Epithelial cell of prostate (primary cell): Measurements from ENCODE around the gene KIF6.

Source experiments
- DNase-seq: peaks from one replicate; pipeline ENCODE4 v3.0.0-alpha.2; 2011; ENCODE audit warnings: low read depth, low spot score
- H3K27ac ChIP-seq: fragments of 450-650 bp; 2 replicates; pipeline ENCODE4 v1.5.1; 2017; ENCODE audit warnings: mild to moderate bottlenecking

The KIF6 gene

GRCh38 chr6:39430871-39431523, 294.2 kb downstream of the KIF6 start:
- H3K27ac ChIP-seq = no peak overlapping the region
- DNase-seq = no peak

DNA sequence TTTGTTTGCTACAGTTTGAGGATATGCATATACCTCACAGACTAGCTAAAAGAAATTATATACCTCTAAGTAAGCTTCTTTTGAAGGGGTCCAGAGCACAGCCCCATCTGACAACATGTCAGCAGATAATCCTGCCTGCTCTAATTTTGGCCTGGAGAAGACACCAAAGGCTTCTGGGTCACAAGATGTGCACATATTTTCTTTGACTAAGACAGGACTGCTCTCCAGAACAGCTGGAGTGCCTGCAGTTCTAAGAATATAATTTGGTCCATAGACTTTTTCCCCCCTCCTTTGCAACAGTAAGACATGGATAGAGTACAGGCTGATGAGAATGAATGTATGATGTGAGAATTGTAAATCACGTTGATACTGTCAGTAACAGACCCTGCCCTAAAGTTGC, 294.8 kb downstream of the KIF6 start:
- no peak for DNase-seq
- no peak overlapping the region for H3K27ac ChIP-seq

- DNase-seq = no peak
- no peak overlapping the region for H3K27ac ChIP-seq
These were observed 296.4 kb downstream of the KIF6 start for GRCh38 chr6:39428816-39429215.

GRCh38 chr6:39428152-39428551, 297.1 kb downstream of the KIF6 start:
- DNase-seq = peak; percentile 64
- peak overlapping the region; percentile 7 for H3K27ac ChIP-seq

DNA sequence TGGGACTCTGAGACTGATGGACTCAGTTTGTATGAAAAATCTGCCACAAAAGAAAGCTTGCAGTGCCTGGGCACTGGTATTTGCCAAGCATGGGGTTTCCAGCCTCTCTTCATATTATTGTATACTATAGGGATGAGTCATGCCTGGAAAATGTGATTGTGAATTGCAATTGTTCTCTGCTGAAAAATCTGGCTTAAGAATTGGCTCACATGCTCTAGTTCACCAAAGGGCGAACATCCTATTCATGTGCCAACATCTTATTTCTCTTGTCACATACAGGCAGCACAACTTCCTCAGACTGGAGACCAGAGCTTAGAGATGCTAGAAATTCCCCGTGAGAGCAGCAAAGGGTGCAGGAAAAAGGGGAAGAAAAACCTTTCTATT, 299.1 kb downstream of the KIF6 start:
- DNase-seq = peak; percentile 43
- H3K27ac ChIP-seq = peak overlapping the region; percentile 58

DNA sequence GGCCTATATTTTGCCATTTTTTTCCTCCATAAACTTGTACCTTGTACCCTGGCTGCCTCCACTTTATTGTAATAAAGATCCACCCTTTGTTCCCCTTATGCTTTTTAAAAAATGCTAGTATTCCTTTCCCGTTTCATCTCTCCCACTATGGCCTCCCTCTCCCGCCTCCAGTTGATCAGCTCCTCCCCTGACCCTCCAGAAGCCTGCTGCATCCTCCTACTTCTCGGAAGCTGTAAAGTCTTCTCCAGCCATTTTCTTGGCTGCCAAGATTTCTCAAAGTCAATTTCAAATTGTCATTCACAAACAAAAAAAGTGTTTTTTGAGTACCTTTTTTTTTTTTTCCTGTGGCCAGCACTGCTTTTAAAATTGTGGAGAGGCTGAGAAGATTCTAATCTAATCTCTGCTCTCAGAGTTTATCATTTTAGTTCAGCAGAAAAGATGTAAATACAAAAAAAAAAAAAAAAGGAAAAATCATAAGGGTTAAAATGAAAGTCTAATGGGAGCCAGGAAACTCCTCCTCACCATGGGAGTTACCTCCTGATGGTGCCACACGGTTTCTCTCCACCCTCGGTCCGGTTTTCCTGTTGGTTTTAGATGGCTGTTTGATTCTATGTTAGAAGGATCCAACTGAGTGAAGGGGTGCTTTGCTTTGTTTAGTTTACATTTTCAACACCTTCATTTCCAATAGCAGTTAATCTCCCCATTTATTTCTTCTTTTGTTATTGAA, 299.7 kb downstream of the KIF6 start:
- peak overlapping the region; percentile 58 for H3K27ac ChIP-seq
- no peak for DNase-seq

GRCh38 chr6:39424831-39425230, 300.4 kb downstream of the KIF6 start:
- H3K27ac ChIP-seq = no peak overlapping the region
- no peak for DNase-seq

GRCh38 chr6:39422238-39422637, 303.0 kb downstream of the KIF6 start:
- H3K27ac ChIP-seq = no peak overlapping the region
- DNase-seq = no peak

DNA sequence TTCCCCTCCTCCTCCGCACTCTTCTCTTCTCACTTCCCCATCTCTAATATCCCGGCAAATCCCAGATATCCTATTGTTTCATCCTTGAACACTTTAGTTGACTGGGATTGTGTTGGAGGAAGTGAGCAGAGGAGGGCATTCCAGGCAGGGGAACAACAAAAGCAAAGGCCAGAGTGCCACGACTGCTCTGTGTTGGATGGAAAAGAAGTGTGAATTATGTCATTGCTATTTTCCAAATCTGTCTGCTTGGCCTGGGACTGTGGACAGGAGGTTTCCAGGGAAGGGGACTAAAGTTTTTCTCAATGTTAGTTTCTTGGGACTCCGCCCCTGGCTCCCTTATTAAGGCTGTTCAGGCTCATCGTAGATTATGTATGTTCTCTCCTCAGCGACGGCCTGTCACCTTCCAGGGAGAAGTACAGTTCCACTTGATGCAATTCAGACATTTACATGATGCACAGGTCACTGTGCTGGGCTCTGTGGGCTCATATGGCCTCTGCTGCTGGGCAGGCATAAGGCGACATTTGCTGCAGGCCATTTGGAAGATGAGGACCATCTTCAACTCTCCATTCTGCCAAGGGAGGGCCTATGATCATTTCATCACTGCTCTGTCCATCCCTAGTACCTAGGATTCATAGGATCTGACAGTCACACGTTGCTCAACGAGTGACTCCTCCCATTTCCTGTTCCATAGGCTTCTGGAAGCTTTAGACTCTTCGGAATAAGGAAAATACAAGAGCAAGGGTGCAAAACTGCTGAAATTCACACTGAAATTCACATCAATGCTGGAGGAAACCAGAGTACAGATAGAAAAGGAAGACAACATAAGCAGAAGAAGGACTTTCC, 303.6 kb downstream of the KIF6 start:
- H3K27ac ChIP-seq = no peak overlapping the region
- DNase-seq = no peak

- H3K27ac ChIP-seq = no peak overlapping the region
- no peak for DNase-seq
These were observed 304.6 kb downstream of the KIF6 start for GRCh38 chr6:39420300-39421265.

- DNase-seq = no peak
- H3K27ac ChIP-seq = no peak overlapping the region
These were observed 305.6 kb downstream of the KIF6 start for GRCh38 chr6:39419607-39420006.

GRCh38 chr6:39417440-39417839, 307.8 kb downstream of the KIF6 start:
- DNase-seq = no peak
- peak overlapping the region; percentile 65 for H3K27ac ChIP-seq

DNA sequence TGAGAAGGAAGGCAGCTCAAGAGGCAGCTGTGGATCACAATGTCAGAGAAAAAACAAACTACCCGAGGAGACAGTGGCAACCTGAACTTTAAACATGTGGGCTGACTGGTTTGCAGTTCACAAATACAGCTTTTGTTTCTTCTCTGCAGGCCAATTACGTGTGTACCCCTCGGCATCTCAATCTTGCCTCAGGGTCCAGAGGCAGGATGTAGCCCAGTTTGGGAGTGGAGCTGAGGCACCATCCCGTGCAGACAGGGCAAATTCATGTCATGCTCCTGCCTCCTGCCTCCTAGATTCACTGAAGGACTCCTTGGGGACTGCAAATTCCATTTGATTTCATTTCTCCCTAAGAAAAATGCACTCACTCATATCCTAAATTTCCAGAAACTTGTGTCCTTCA, 308.5 kb downstream of the KIF6 start:
- DNase-seq = peak; percentile 77
- peak overlapping the region; percentile 65 for H3K27ac ChIP-seq

DNA sequence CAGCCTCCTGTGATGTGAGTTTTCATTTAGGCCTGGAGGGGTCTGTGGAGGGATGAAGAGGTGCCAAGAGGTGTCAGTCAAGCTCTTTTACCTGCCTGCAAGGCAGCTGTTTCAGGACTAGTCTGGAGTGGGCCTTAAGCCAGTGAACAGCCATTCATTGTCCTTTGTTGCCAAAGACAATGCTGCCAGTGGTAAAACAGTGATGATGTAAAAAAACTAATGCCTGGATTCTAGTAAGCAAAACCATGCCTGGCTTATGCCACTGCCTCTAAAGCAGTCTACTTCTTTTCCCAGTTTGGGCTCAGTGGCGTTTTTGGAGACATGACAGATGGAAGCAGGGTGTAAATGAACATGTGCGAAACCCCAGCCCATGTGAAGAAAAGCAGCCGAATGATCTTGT, 309.2 kb downstream of the KIF6 start:
- peak overlapping the region; percentile 65 for H3K27ac ChIP-seq

GRCh38 chr6:39415482-39415881, 309.7 kb downstream of the KIF6 start:
- H3K27ac ChIP-seq = no peak overlapping the region
- no peak for DNase-seq

More for the DNA sequence above, 309.2 kb downstream of the KIF6 start:
- no peak for DNase-seq

DNA sequence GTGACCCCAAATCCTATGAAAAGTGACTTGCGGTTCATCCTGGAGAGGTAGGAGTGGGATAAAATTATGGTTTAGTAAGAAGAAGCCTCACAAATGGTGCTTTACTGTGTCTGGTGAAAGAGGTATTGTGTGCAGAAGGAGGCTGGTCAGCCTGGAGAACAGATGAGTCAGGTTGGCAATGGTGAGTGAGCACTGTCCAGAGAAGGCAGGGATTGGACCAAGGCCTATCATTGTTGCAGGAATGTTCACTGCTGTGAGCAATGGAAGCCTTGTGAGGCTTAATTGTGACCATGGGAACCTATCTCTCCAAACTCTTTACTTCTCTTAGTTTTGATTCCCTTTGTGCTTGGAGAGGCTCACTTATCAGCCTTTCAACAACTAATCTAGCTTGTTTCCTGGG, 313.7 kb downstream of the KIF6 start:
- peak; percentile 16 for DNase-seq
- H3K27ac ChIP-seq = no peak overlapping the region

DNA sequence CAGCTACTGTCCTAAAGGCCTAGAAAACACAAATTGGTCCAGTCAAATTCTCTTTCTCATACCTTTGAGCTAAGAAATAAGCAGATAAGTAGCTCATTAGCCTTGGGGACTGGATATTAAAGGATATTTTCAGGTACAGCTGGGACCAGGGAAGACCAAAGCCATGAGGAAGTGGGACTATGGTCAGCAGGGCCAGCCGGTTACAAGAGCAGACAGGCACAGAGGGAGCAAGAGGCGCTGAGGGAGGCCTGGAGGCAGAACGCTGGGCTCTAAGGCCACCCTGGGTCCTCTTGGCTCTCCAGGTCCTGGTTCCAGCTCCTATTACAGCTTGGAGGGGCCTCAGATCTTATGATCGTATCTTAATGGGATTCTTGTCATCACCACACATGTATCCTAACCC, 314.2 kb downstream of the KIF6 start:
- no peak overlapping the region for H3K27ac ChIP-seq

GRCh38 chr6:39409889-39410288, 315.3 kb downstream of the KIF6 start:
- no peak for DNase-seq
- no peak overlapping the region for H3K27ac ChIP-seq

More for the DNA sequence above, 314.2 kb downstream of the KIF6 start:
- no peak for DNase-seq

GRCh38 chr6:39407446-39407993, 317.7 kb downstream of the KIF6 start:
- DNase-seq = no peak
- H3K27ac ChIP-seq = no peak overlapping the region

DNA sequence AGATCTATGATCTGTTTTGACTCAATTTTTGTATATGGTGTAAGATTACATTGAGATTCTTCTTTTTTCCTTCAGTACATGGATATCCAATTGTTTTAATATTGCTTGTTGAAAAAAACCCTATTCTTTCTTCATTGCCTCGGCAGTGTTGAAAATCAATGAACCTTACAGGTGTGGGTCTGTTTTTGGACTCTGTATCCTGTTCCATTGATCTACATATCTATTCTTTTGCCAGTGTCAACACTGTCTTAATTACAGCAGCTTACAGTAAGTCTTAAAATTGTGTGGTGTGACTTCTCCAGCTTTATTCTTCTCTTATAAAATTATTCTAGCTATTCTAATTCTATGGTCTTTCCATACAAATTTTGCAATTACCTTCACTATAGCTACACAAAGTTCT, 320.9 kb downstream of the KIF6 start:
- no peak overlapping the region for H3K27ac ChIP-seq

More for the DNA sequence above, 320.9 kb downstream of the KIF6 start:
- DNase-seq = no peak
